ENCODE measurements around the gene TSFM.

TSFM gene

DNA sequence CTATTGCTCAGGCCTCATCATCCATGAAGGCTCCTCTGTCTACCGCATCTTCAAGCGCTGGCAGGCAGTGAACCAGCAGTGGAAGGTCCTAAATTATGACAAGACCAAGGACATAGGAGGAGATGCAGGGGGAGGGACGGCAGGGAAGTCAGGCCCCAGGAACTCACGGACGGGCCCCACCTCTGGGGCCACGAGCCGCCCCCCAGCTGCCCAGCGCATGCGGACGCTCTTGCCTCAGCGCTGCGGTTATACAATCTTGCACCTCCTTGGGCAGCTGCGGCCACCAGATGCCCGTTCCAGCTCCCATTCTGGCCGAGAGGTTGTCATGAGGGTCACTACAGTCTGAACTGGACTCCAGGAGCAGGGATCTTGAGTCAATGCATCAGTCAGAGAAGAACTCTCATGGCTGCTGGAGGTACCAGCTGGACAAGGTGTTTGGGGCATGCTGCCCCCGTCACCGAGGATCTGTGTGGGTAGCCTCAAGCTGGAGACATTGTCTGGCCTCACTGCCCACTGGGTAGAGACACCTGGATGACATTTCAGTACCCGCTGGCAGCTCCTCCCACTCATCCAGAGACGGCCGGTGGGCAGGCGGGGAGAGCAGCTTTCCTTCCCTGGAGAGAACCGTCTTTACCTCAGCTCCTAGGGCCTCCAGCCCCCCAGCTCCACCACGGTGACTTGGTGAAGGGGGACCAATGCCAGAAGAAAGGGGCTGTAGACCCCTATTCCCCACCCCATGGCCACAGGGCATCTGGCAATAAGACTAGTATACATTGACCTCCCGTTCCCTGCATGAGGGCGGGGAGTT lies 23.8 kb upstream of the TSFM start:
- no peak overlapping the region for H3K4me3 ChIP-seq (ENCODE audit: low read depth, low read length)
- DNase-seq (ENCODE audit: low read depth), result no peak
- TF ChIP-seq, protein P1, sequence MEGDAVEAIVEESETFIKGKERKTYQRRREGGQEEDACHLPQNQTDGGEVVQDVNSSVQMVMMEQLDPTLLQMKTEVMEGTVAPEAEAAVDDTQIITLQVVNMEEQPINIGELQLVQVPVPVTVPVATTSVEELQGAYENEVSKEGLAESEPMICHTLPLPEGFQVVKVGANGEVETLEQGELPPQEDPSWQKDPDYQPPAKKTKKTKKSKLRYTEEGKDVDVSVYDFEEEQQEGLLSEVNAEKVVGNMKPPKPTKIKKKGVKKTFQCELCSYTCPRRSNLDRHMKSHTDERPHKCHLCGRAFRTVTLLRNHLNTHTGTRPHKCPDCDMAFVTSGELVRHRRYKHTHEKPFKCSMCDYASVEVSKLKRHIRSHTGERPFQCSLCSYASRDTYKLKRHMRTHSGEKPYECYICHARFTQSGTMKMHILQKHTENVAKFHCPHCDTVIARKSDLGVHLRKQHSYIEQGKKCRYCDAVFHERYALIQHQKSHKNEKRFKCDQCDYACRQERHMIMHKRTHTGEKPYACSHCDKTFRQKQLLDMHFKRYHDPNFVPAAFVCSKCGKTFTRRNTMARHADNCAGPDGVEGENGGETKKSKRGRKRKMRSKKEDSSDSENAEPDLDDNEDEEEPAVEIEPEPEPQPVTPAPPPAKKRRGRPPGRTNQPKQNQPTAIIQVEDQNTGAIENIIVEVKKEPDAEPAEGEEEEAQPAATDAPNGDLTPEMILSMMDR (IDR thresholded peaks at IDR 0.05; ENCODE audit: insufficient read depth, low read depth, low read length, missing control alignments), result no peak

DNA sequence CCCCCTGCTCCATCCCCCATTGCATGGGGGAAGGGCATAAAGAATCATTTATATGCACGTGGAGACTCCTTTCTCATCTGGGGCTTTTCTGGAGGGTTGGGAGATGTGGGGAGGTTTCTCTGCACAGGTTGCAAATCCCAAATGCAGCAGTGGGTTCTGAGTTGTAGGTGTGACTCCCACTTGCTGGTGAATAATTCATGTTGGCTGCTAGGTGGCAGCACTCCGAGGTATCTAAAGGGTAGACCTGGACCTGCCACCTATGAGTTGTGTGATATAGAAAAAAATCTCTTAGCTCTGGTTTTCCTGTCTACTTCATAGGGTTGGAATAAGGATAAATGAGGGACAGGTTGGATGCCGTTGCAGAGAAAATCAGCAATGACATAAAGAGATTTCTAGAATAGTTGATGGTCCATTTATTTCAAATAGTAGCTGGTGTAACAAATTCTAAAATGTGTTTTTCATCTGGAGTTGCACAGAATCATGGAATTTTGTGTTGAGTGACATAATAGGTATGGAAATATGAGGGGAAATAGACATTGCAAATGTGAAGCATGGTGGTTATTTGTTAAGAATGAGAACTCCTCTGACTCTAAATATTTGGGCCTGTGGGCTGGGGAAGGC lies 23.1 kb upstream of the TSFM start:
- TF ChIP-seq, protein P1 (IDR thresholded peaks at IDR 0.05; ENCODE audit: insufficient read depth, low read depth, low read length, missing control alignments), result peak; percentile 51
- DNase-seq (ENCODE audit: low read depth), result peak; percentile 64
- no peak overlapping the region for H3K4me3 ChIP-seq (ENCODE audit: low read depth, low read length)

DNA sequence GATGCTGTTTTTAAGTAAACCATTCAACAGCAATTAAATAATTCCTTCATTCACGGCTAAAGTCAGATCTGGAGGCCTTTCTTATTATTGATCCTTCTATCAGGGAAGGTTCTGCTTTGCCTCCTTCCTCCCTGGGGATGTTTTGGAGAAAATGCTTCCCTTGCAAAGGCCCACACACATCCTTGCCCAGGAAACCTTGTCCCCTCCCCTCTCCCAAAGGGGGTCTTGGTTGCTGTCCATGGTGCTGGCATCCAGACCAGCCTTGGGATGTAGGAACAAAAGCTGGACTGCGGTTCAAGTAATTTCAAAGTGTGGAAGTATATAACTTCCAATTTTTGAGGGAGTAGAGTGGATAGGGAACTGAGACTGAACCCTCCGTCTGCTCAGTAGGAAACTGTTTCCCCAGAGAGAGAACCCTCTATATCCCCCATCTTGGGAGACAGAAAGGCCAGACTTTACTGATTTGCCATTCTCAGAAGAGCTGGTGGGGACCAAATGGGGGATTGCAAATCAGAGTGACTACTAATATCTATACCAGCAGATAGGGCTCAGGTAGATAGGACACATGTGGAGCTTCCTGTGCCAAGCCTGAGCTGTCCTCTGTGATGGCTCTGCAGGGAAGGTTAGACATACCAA lies 22.1 kb upstream of the TSFM start:
- DNase-seq (ENCODE audit: low read depth), result no peak
- TF ChIP-seq, protein P1 (IDR thresholded peaks at IDR 0.05; ENCODE audit: insufficient read depth, low read depth, low read length, missing control alignments), result no peak
- H3K4me3 ChIP-seq (ENCODE audit: low read depth, low read length), result no peak overlapping the region

DNA sequence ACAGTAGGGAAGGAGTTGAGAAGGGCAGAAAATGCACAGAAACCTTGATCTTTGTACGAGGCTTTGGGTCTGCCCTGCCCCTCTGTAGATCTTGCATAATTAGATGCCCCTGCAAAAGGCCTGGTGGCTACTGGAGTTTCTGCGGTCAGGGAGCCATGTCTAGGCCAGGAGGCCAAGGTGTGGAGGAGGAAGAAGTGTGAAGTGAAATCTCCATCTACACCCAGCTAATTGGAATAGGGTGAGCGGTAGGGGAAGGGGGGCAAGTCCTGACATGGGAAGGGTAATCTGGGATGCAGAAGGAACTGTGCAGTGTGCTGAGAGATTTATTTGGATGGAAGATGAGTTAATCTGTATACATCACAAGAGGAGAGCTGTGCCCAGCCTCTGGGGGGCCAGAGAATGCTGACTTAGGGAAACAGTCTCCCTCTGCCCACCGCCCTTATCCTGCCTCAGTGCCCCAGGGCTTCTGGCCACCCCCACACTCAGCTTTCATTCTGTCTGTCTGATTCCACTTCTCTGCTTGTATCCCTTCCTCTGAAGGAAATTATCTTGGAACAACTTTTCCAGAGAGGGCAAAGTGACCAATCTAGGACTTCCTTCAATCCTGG lies 21.1 kb upstream of the TSFM start:
- no peak for DNase-seq (ENCODE audit: low read depth)
- TF ChIP-seq, protein P1 (IDR thresholded peaks at IDR 0.05; ENCODE audit: insufficient read depth, low read depth, low read length, missing control alignments), result no peak
- H3K4me3 ChIP-seq (ENCODE audit: low read depth, low read length), result no peak overlapping the region

DNA sequence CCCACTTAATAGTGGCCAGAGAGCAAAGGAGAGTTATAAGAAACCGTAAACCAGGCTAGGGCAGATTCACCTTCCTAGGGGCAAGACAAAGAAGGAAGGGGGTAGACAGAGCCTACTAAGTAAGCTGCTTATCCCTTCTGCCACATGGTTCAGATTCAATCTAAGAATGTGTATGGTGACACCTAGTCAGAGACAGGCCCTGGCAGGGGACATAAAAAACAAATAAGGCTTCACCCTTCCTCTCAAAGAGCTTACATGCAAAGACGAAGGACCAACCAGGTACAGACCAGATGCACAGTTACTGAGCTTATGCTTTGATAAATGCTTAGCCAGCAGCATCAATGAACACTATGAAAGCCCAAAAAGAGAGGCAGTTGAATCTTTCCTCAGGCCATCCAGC lies 20.1 kb upstream of the TSFM start:
- TF ChIP-seq, protein P1 (IDR thresholded peaks at IDR 0.05; ENCODE audit: insufficient read depth, low read depth, low read length, missing control alignments), result no peak
- no peak overlapping the region for H3K4me3 ChIP-seq (ENCODE audit: low read depth, low read length)
- no peak for DNase-seq (ENCODE audit: low read depth)

DNA sequence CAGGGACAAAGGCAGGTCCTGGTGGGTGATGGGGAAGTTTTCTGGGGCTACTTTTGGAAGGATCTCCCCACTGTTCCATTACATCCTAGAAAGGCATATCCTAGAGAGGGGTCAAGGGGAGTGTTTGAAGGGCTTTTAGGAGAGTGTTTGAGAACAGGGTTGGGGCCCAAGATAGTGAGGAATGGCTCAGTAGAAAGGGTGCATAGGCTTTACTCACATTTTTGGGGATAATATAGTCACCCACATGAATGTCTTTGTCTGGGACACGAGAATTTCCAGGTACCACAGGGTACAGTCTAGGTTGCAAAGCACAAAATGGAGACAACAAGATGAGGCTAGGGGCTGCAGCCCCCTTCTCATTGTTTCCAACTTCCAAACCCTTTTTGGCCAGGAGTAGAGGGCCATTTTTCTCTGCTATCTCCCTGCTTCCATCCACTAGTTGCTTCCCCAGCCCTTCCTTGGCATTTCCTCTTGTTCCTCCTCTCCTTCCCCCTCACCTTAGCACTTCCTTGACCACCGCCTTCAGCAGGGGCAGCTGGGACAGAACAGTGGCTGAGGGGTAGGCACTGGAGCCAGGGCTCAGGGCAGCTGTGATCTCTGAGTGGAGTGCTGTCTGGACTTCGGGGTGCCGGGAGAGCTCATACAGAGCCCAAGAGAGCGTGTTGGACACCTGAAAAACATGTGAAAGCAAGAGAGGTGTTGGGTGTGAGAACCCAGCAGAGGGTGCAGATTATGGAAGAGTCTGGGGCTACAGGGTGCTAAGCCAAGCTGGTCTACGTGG lies 18.5 kb upstream of the TSFM start:
- no peak overlapping the region for H3K4me3 ChIP-seq (ENCODE audit: low read depth, low read length)
- no peak for DNase-seq (ENCODE audit: low read depth)
- TF ChIP-seq, protein P1 (IDR thresholded peaks at IDR 0.05; ENCODE audit: insufficient read depth, low read depth, low read length, missing control alignments), result no peak
